SU-DHL-6 (cell line): ENCODE measurements around the gene ZNF175.
"Not testable (repeated sequence)": the region's sequence is repeated elsewhere in the genome, so short reads cannot be mapped to it uniquely, and the experiment has no call there.

ENCODE experiments used
- H2AFZ ChIP-seq: fragments of 200-600 bp; sonication (generic); 2 replicates; pipeline ENCODE4 v1.6.1; 2014; ENCODE audit warnings: low read depth, mild to moderate bottlenecking, moderate library complexity, mixed read lengths, antibody characterized with exemption, low read length; ENCODE audit not compliant: severe bottlenecking
- H3F3A ChIP-seq: fragments of 200-600 bp; shearing (Covaris generic); 2 replicates; pipeline ENCODE4 v1.6.0; 2016; ENCODE audit warnings: antibody characterized with exemption, mild to moderate bottlenecking; ENCODE audit not compliant: insufficient read depth
- H3K27ac ChIP-seq: fragments of 200-600 bp; sonication (generic); 2 replicates; pipeline ENCODE4 v1.5.1; 2016; ENCODE audit warnings: low read depth, mild to moderate bottlenecking, low read length, moderate library complexity, mixed read lengths
- H3K27me3 ChIP-seq: fragments of 200-600 bp; sonication (generic), shearing (Covaris generic); 2 replicates; pipeline ENCODE4 v1.6.0; 2014; ENCODE audit warnings: mild to moderate bottlenecking, low read length
- H3K36me3 ChIP-seq: fragments of 200-600 bp; sonication (generic); 2 replicates; pipeline ENCODE4 v1.6.1; 2014; ENCODE audit warnings: mild to moderate bottlenecking, low read length, mixed read lengths
- H3K4me2 ChIP-seq: fragments of 300-600, 200-600 bp; shearing (Covaris generic), sonication (generic); 2 replicates; pipeline ENCODE4 v1.6.0; 2014; ENCODE audit warnings: low read length, low read depth, mild to moderate bottlenecking; ENCODE audit not compliant: poor library complexity, severe bottlenecking
- H3K4me3 ChIP-seq: fragments of 200-600 bp; sonication (generic); 2 replicates; pipeline ENCODE4 v1.5.1; 2014; ENCODE audit warnings: antibody characterized with exemption, low read length, mild to moderate bottlenecking, mixed read lengths; ENCODE audit not compliant: insufficient read depth, poor library complexity, severe bottlenecking
- H3K79me2 ChIP-seq: fragments of 200-600 bp; sonication (generic); 2 replicates; pipeline ENCODE4 v1.6.1; 2014; ENCODE audit warnings: mild to moderate bottlenecking, low read length, moderate library complexity; ENCODE audit not compliant: insufficient read depth
- H3K9ac ChIP-seq: fragments of 200-600 bp; sonication (generic); 2 replicates; pipeline ENCODE4 v1.7.0; 2014; ENCODE audit warnings: mild to moderate bottlenecking, low read length
- H3K9me2 ChIP-seq: fragments of 200-600 bp; sonication (generic); replicated peaks from 2 replicates; pipeline ENCODE4 v1.6.1; 2014; ENCODE audit warnings: low read length; ENCODE audit not compliant: insufficient read depth
- H3K9me3 ChIP-seq: fragments of 200-600 bp; sonication (generic); 2 replicates; pipeline ENCODE4 v1.6.1; 2014; ENCODE audit warnings: low read length, mixed read lengths; ENCODE audit not compliant: insufficient read depth
- H4K20me1 ChIP-seq: fragments of 200-600 bp; sonication (generic); 2 replicates; pipeline ENCODE4 v1.6.1; 2014; ENCODE audit warnings: low read depth, mild to moderate bottlenecking, antibody characterized with exemption, low read length, moderate library complexity, mixed read lengths
- EZH2phosphoT487 ChIP-seq: fragments of 200-600 bp; sonication (generic), shearing (Covaris generic); conservative IDR thresholded peaks from 2 replicates; pipeline ENCODE4 v1.6.1; 2018; ENCODE audit warnings: mild to moderate bottlenecking, antibody characterized with exemption, low read length, moderate library complexity, mixed read lengths
- TF ChIP-seq, protein P1 (sequence below): fragments of 200-600 bp; sonication (generic); IDR thresholded peaks from one replicate; pipeline ENCODE4 v1.5.1; 2017; ENCODE audit warnings: antibody characterized with exemption, mild to moderate bottlenecking, low read length, moderate library complexity; ENCODE audit not compliant: insufficient read depth, poor library complexity, severe bottlenecking

Gene ZNF175

DNA sequence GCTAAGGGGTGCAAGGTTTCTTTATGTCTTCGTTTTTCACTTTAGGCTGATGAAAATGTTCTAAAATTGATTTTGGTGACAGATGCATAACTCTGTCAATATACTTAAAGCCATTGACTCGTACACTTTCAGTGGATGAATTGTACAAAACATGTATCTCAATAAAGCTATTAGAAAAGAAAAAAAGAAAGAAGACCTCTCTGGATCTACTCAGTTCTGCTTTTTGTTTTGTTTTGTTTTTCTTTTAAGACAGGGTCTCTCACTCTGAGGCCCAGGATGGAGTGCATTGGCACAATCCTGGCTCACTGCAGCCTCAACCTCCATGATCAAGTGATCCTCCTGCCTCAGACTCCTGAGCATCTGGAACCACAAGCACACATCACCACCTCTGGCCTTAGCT, 55.6 kb downstream of the ZNF175 start:
- Histone ChIP-seq H3K27me3 (no peaks in the 10 kb centered on the region), H2AFZ (no peak overlapping the region), H4K20me1 (no peaks in the 10 kb centered on the region), H3K4me3 (no peak overlapping the region), H3K79me2 (no peaks in the 10 kb centered on the region), H3K9me3 (no peaks in the 10 kb centered on the region), H3K9ac (no peak overlapping the region), H3K36me3 (no peaks in the 10 kb centered on the region), H3F3A (no peaks in the 10 kb centered on the region), H3K4me2 (no peak overlapping the region), H3K9me2 (no peaks in the 10 kb centered on the region), H3K27ac (no peak overlapping the region)
- no peak for TF ChIP-seq EZH2phosphoT487
- TF ChIP-seq, protein P1, sequence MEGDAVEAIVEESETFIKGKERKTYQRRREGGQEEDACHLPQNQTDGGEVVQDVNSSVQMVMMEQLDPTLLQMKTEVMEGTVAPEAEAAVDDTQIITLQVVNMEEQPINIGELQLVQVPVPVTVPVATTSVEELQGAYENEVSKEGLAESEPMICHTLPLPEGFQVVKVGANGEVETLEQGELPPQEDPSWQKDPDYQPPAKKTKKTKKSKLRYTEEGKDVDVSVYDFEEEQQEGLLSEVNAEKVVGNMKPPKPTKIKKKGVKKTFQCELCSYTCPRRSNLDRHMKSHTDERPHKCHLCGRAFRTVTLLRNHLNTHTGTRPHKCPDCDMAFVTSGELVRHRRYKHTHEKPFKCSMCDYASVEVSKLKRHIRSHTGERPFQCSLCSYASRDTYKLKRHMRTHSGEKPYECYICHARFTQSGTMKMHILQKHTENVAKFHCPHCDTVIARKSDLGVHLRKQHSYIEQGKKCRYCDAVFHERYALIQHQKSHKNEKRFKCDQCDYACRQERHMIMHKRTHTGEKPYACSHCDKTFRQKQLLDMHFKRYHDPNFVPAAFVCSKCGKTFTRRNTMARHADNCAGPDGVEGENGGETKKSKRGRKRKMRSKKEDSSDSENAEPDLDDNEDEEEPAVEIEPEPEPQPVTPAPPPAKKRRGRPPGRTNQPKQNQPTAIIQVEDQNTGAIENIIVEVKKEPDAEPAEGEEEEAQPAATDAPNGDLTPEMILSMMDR = no peak

DNA sequence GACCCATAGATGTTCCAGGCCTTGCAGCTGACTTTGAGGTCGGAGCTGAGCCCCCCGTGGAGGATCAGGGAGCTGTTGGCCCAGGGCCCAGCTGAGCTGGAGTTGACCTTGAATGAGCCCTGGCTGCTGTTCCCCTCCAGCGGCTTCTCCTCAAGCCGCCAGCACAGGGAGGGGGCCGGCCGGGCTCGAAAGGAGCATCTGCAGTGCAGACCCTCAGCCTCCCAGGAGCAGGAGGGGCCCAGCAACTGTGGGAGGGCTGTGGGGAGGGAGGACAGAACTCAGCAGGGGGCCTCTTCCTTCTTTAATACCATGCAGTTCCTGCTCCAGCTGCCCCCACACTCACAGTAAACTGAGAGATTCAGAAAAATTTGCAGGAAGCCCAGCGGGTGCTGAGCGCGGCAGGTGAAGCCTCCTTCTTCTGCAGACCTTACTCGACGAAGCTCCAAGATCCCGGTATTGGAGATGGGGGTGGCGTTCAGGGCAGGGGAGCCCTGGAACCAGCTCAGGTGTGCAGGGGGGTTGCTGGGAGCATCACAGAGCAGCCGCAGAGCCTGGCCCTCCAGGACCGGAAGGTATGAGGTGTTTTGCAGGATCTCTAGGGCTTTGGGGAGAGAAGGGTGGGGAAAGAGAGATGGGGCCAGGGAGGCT, 56.5 kb downstream of the ZNF175 start:
- Histone ChIP-seq H3K4me2 (no peak overlapping the region), H3K27ac (no peak overlapping the region), H3K9ac (no peak overlapping the region), H3K79me2 (no peaks in the 10 kb centered on the region), H3K36me3 (no peaks in the 10 kb centered on the region), H3F3A (no peaks in the 10 kb centered on the region), H3K9me3 (no peaks in the 10 kb centered on the region), H2AFZ (no peak overlapping the region), H3K27me3 (no peaks in the 10 kb centered on the region), H4K20me1 (no peaks in the 10 kb centered on the region), H3K9me2 (no peaks in the 10 kb centered on the region), H3K4me3 (no peak overlapping the region)
- TF ChIP-seq EZH2phosphoT487 = no peak
- TF ChIP-seq, protein P1 = no peak

DNA sequence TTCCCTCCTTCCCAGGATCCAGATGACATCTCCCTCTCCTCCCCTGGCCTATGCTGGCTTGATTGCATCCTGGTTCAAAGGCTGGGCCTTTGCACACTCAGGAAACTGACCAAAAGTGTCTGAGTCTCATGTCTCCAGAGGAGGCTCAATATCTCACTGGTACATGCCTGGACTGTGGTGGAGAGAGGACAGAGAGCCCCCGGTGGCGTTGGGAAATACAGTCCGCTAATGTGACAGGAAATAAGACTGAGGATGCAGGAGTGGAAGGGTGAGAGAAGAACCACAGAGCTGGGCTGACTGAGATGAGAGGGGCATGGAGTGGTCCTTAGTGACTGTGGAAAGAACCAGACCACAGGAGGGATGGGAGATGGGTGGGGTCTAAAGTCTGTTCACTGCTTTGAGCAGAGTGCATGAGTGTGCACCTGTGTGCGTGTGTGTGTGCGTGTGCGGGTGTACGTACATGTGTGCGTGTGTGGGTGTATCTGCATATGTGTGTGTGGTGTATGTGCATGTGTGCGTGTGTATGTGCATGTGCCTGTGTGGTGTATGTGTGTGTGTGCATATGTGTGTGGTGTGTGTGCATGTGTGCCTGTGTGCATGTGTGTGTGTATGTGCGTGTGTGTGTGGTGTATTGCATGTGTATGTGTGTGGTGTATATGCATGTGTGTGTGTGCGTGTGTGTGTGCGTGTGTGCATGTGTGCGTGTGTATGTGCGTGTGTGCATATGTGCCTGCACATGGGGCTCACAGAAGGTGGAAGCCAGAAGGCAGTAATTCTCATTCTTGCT, 57.3 kb downstream of the ZNF175 start:
- Histone ChIP-seq H3K4me2 (no peak overlapping the region), H4K20me1 (no peaks in the 10 kb centered on the region), H3K9ac (no peak overlapping the region), H3K79me2 (no peaks in the 10 kb centered on the region), H3K27me3 (no peaks in the 10 kb centered on the region), H3K9me3 (no peaks in the 10 kb centered on the region), H3F3A (no peaks in the 10 kb centered on the region), H3K9me2 (no peaks in the 10 kb centered on the region), H3K27ac (no peak overlapping the region), H3K36me3 (no peaks in the 10 kb centered on the region), H3K4me3 (no peak overlapping the region), H2AFZ (no peak overlapping the region)
- no peak for TF ChIP-seq EZH2phosphoT487
- TF ChIP-seq, protein P1 = no peak

DNA sequence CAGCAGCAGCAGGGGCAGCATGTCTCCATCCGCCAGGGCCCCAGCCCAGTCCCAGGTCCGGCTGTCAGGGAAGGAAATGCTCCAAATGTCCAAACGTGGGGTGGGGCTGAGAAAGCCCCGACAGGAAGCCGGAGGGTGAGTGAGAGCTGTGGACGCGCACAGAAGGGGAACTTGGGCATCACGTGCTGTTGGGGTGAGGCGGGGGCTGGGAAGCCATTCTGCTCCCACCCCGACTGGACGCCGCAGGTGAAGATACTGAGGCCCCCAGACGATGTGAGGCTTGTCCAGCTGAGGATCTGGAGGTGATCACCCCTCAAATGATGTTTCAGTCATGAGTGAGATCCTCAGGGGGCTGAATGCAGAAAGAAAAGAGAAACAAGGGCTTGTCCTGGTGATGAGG, 59.2 kb downstream of the ZNF175 start, which contains the start of gene SIGLEC5:
SIGLEC5 (minus strand) TSS at position 87 of the 400 bp plus-strand sequence; CDS start at position 21, 66 bp downstream.
- H4K20me1 ChIP-seq, H3K79me2 ChIP-seq, H3K9me2 ChIP-seq, H2AFZ ChIP-seq, H3K27ac ChIP-seq, H3K4me2 ChIP-seq, H3K9me3 ChIP-seq, H3K9ac ChIP-seq, H3K27me3 ChIP-seq, H3F3A ChIP-seq, H3K36me3 ChIP-seq, H3K4me3 ChIP-seq: not testable (repeated sequence)
